ENCODE results near the gene LANCL2. TPM values are rescaled to one million over a fixed set of nuclear protein-coding genes. Genes with fewer than 3 reads are reported as not detected.

LANCL2 gene
- total and polyA plus RNA-seq, 2 experiments from 2014 or later = 7.3 to 10.7 TPM

GRCh38 chr7:55474944-55475854 lies 110.1 kb downstream of the LANCL2 start:
- H3K4me2 ChIP-seq = no peak overlapping the region
- DNase-seq (ENCODE audit: low spot score) = no peak
- H3K27ac ChIP-seq (ENCODE audit: low read depth) = no peak overlapping the region
- H3K79me2 ChIP-seq (replicated peaks; ENCODE audit: insufficient read depth) = no peaks in the 10 kb centered on the region
- H3K4me1 ChIP-seq (ENCODE audit: insufficient read depth) = peaks cover 6% of the 10 kb centered on the region; the same call in 1 of the 2 replicates
- H4K20me1 ChIP-seq (replicated peaks; ENCODE audit: insufficient read depth) = peaks cover 9% of the 10 kb centered on the region; the same call in 1 of the 2 replicates
- H3K36me3 Mint-ChIP-seq (ENCODE audit: low read depth) = peaks cover 13% of the 10 kb centered on the region
- H3K4me3 Mint-ChIP-seq = no peak overlapping the region
- ATAC-seq = no peak
- H3K9me3 Mint-ChIP-seq = no peaks in the 10 kb centered on the region; the same call in 2 of the 3 replicates
- H3K9me2 ChIP-seq (ENCODE audit: insufficient read depth) = no peaks in the 10 kb centered on the region
- H3K4me3 ChIP-seq = no peak overlapping the region
- TF ChIP-seq ZNF331 (CRISPR knock-in tag; IDR thresholded peaks at IDR 0.05; ENCODE audit: low read depth) (no peak), NANOG (IDR thresholded peaks at IDR 0.05; ENCODE audit: borderline replicate concordance) (no peak), ZNF114 (CRISPR knock-in tag; IDR thresholded peaks at IDR 0.05) (no peak), REST (IDR thresholded peaks at IDR 0.05; ENCODE audit: unreplicated experiment) (no peak), JUNB (IDR thresholded peaks at IDR 0.05; ENCODE audit: unreplicated experiment) (no peak), ETS1 (IDR thresholded peaks at IDR 0.05) (no peak), POLR2AphosphoS5 (IDR thresholded peaks at IDR 0.05; ENCODE audit: low read depth) (no peak), CREB1 (CRISPR knock-in tag; IDR thresholded peaks at IDR 0.05; ENCODE audit: low read depth) (no peak), EZH2phosphoT487 (IDR thresholded peaks at IDR 0.05; ENCODE audit: unreplicated experiment) (no peak), STAT1 (IDR thresholded peaks at IDR 0.05; ENCODE audit: unreplicated experiment) (no peak), CTCF (conservative IDR thresholded peaks at IDR 0.05; ENCODE audit: low read depth in 2 of 2) (no peak), EZH2 (IDR thresholded peaks at IDR 0.05; ENCODE audit: low read depth, unreplicated experiment) (no peak), ZNF462 (CRISPR knock-in tag; IDR thresholded peaks at IDR 0.05) (no peak)
- H3K27me3 ChIP-seq (ENCODE audit: insufficient read depth) = no peaks in the 10 kb centered on the region
- no peaks in the 10 kb centered on the region for H3K36me3 ChIP-seq (ENCODE audit: insufficient read depth)
- no peak overlapping the region for H3K27ac Mint-ChIP-seq
- no peaks in the 10 kb centered on the region for H3F3A ChIP-seq (replicated peaks; ENCODE audit: low read depth)
- H3K4me1 Mint-ChIP-seq = peaks cover 16% of the 10 kb centered on the region
- no peak overlapping the region for H2AFZ ChIP-seq
- peaks cover 6% of the 10 kb centered on the region for H3K27me3 Mint-ChIP-seq (ENCODE audit: insufficient read depth, low read depth, poor library complexity)

Measured in GM23338 (cell line).